ENCODE measurements around the gene TIAL1. TPM values are rescaled to one million over a fixed set of nuclear protein-coding genes. Genes with fewer than 3 reads are reported as not detected.

TIAL1 gene
- polyA plus RNA-seq, 3 donors = 6.7 to 118 (median 7.2) TPM

DNA sequence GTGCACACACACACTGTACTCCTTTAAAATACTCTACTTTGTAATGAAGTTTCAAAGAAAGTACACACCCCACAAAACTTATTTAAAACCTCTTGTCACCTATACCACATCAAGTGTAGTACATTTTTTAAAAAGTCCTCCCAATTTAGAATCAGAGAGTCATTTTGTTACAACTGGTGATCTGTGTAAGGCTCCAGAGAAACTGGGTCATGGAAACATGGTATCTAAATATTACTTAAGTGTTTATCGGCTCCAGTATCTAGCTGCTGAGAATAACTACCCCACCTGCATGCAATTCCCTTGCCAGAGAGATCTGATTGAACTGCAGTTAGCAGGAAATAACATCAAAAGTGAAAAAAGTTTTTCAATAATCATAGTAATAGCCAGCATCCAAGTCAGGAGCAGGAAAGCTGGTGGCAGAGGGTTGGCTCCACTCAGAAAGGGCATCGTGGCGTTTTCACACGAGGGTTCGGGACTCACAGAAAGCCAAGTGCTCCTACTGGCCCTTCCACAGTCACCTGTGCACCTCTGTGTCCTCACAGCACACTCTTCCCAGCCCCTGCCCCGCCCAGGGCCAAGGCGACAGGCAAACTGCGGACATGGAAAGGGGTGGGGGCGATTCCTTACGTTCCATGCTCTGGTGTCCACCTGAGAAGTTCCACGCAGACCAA lies 60.8 kb downstream of the TIAL1 start:
- H3K79me2 ChIP-seq (ENCODE audit: insufficient read depth, low read length) = peaks cover 83% of the 10 kb centered on the region

DNA sequence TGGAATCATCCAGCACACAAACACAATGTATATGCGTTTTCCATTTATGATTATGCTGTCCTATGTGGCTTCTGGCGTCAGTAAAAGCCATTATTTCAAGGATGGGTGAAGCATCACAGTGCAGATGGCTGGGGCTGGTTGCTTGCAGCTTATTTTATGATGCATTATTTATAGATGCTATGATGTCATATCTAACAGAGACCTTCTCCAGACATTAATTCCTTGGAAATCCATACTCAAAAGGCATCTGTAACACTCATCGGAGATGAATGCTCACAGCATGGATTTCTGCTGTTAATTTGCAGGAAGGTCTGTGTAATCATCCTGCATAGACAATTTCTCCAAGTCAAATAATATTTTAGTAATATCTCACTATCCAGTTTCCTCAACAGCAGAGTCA lies 61.5 kb downstream of the TIAL1 start:
- Mint-ChIP-seq H3K4me1 (peaks cover 66% of the 10 kb centered on the region), H3K9me3 (no peaks in the 10 kb centered on the region), H3K27me3 (ENCODE audit: low read depth in 3 of 3) (peaks cover 0 to 3% (median 0%) of the 10 kb centered on the region in 3 donors), H3K36me3 (peaks cover 19 to 20% of the 10 kb centered on the region in 2 donors), H3K4me3 (no peak overlapping the region), H3K27ac (no peak overlapping the region)
- H3K27ac ChIP-seq (ENCODE audit: low read depth in 1 of 2, low read length in 2 of 2) = no peak overlapping the region
- TF ChIP-seq, protein P1, sequence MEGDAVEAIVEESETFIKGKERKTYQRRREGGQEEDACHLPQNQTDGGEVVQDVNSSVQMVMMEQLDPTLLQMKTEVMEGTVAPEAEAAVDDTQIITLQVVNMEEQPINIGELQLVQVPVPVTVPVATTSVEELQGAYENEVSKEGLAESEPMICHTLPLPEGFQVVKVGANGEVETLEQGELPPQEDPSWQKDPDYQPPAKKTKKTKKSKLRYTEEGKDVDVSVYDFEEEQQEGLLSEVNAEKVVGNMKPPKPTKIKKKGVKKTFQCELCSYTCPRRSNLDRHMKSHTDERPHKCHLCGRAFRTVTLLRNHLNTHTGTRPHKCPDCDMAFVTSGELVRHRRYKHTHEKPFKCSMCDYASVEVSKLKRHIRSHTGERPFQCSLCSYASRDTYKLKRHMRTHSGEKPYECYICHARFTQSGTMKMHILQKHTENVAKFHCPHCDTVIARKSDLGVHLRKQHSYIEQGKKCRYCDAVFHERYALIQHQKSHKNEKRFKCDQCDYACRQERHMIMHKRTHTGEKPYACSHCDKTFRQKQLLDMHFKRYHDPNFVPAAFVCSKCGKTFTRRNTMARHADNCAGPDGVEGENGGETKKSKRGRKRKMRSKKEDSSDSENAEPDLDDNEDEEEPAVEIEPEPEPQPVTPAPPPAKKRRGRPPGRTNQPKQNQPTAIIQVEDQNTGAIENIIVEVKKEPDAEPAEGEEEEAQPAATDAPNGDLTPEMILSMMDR (IDR thresholded peaks at IDR 0.05) = no peak
- H3K4me3 ChIP-seq (replicated peaks in 1 of 3; ENCODE audit: low read depth in 2 of 3, low read length in 3 of 3) = no peak overlapping the region
- peaks cover 88% of the 10 kb centered on the region for H4K20me1 ChIP-seq (ENCODE audit: insufficient read depth, low read length)
- H3K36me3 ChIP-seq (replicated peaks in 1 of 2; ENCODE audit: control insufficient read depth in 1 of 2, insufficient read depth in 2 of 2, low read length in 2 of 2) = peaks cover 0 to 7% of the 10 kb centered on the region in 2 donors
- no peaks in the 10 kb centered on the region for H3K27me3 ChIP-seq (ENCODE audit: control insufficient read depth in 2 of 2, insufficient read depth in 2 of 2, low read length in 2 of 2)
- no peak overlapping the region for H3K4me2 ChIP-seq (replicated peaks; ENCODE audit: extremely low read depth, low read length, poor library complexity, severe bottlenecking)
- intact Hi-C loops (cut with micrococcal nuclease) = no loop called here
- H3K9ac ChIP-seq (ENCODE audit: insufficient read depth, low read length, poor library complexity, severe bottlenecking) = no peak overlapping the region
- peaks cover 83% of the 10 kb centered on the region for H3K79me2 ChIP-seq (ENCODE audit: insufficient read depth, low read length)
- 100% methylated on average over 1 of the region's 3 CpGs for WGBS (ENCODE audit: insufficient coverage)
- H3K4me1 ChIP-seq (ENCODE audit: control insufficient read depth in 1 of 2, insufficient read depth in 2 of 2, low read length in 2 of 2) = peaks cover 36 to 55% of the 10 kb centered on the region in 2 donors
- no peaks in the 10 kb centered on the region for H3K9me3 ChIP-seq (replicated peaks in 1 of 2; ENCODE audit: control insufficient read depth in 1 of 2, insufficient read depth in 1 of 2, low read length in 2 of 2)
- no peak for DNase-seq
- no peak overlapping the region for H2AFZ ChIP-seq (ENCODE audit: insufficient read depth, low read depth, low read length, poor library complexity, severe bottlenecking)

More for the DNA sequence above, 60.8 kb downstream of the TIAL1 start:
- H3K36me3 ChIP-seq (replicated peaks in 1 of 2; ENCODE audit: control insufficient read depth in 1 of 2, insufficient read depth in 2 of 2, low read length in 2 of 2) = peaks cover 0 to 7% of the 10 kb centered on the region in 2 donors
- Mint-ChIP-seq H3K4me3 (no peak overlapping the region), H3K27ac (peak overlapping the region in 1 of 7 donors; percentile 21), H3K4me1 (peaks cover 72% of the 10 kb centered on the region), H3K9me3 (no peaks in the 10 kb centered on the region), H3K36me3 (peaks cover 19 to 20% of the 10 kb centered on the region in 2 donors), H3K27me3 (ENCODE audit: low read depth in 3 of 3) (peaks cover 0 to 4% (median 2%) of the 10 kb centered on the region in 3 donors)
- H3K4me2 ChIP-seq (replicated peaks; ENCODE audit: extremely low read depth, low read length, poor library complexity, severe bottlenecking) = no peak overlapping the region
- H3K4me3 ChIP-seq (replicated peaks in 1 of 3; ENCODE audit: low read depth in 2 of 3, low read length in 3 of 3) = no peak overlapping the region
- intact Hi-C loops (cut with micrococcal nuclease) = no loop called here
- no peaks in the 10 kb centered on the region for H3K27me3 ChIP-seq (ENCODE audit: control insufficient read depth in 2 of 2, insufficient read depth in 2 of 2, low read length in 2 of 2)
- H4K20me1 ChIP-seq (ENCODE audit: insufficient read depth, low read length) = peaks cover 88% of the 10 kb centered on the region
- TF ChIP-seq, protein P1 (IDR thresholded peaks at IDR 0.05) = no peak
- H2AFZ ChIP-seq (ENCODE audit: insufficient read depth, low read depth, low read length, poor library complexity, severe bottlenecking) = no peak overlapping the region
- 100% methylated on average over 4 of the region's 11 CpGs for WGBS (ENCODE audit: insufficient coverage)
- H3K9ac ChIP-seq (ENCODE audit: insufficient read depth, low read length, poor library complexity, severe bottlenecking) = no peak overlapping the region
- no peak overlapping the region for H3K27ac ChIP-seq (ENCODE audit: low read depth in 1 of 2, low read length in 2 of 2)
- no peaks in the 10 kb centered on the region for H3K9me3 ChIP-seq (replicated peaks in 1 of 2; ENCODE audit: control insufficient read depth in 1 of 2, insufficient read depth in 1 of 2, low read length in 2 of 2)
- H3K4me1 ChIP-seq (ENCODE audit: control insufficient read depth in 1 of 2, insufficient read depth in 2 of 2, low read length in 2 of 2) = peaks cover 41 to 61% of the 10 kb centered on the region in 2 donors
- no peak for DNase-seq

Data from CD14-positive monocyte (primary cell).